Measurements from ENCODE around the gene ATRX.

GRCh38 chrX:77658886-77659285 lies 127.1 kb downstream of the ATRX start:
- no peak for TF ChIP-seq CTCF (conservative IDR thresholded peaks at IDR 0.05)
- TF ChIP-seq EZH2 (IDR thresholded peaks at IDR 0.05; ENCODE audit: low read depth): no peak
